Gastrocnemius medialis (tissue), 4 donors: Measurements from ENCODE around the gene FOXE1.
A peak's percentile ranks its signal among the peaks of the same experiment; 100 is the strongest.

ENCODE experiments used
- POLR2A ChIP-seq, 2 donors: fragments of 450-650 bp; IDR thresholded peaks; one replicate each; pipeline ENCODE4 v1.6.1; 2017; ENCODE audit warnings: antibody characterized with exemption in 2 of 2, mild to moderate bottlenecking in 2 of 2, moderate library complexity in 2 of 2
- TF ChIP-seq, protein P1 (sequence below), 5 experiments: fragments of 450-650 bp in 3 of 5; fragments of 200-600 bp in 2 of 5; sonication (generic) in 2 of 5; IDR thresholded peaks in 4 of 5; conservative IDR thresholded peaks in 1 of 5; 1 replicate in 4 of 5; 2 replicates in 1 of 5; pipeline ENCODE4 v1.5.1; 2016 to 2019; ENCODE audit warnings: antibody characterized with exemption in 5 of 5, mild to moderate bottlenecking in 3 of 5, moderate library complexity in 3 of 5

DNA sequence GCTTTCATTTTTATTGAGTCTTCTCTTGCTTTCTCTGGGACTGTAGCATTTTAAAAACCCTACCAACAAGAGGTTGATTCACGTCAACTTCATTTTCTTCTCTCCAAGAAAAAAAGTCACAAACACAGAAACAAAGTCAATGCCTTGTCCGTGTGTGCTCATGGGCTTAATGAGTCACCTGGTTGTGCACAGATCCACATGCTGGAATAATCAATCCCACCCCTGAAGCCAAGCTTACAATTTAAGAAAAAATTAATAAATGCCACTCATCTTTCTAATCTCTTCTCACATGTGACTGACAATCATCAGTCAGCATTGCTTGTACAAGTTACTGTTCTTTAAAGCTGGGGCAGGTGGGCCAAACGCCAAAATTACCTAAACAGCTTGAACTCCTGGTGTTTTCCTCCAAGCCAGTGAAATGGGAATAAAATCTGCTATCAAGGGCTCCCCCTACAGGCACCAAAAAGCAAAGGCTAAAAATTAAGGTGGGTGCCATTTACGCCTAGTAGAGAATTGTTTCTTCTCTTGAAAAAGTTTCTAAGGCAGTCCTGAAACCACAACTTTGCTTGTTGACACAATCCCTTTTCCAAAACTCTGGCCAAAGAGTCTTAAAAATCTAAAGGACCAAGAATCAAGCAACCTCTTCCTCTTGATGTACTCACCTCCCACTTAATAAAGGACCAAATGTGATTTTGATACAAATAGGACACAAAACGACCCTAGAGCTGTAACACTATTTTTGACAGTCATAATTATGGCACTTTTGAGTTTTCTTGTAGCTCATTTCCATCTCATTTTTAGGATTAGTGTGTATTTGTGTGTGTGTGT is 47.9 kb downstream of the FOXE1 start:
- TF ChIP-seq POLR2A (IDR thresholded peaks at IDR 0.05): no peak
- TF ChIP-seq, protein P1, sequence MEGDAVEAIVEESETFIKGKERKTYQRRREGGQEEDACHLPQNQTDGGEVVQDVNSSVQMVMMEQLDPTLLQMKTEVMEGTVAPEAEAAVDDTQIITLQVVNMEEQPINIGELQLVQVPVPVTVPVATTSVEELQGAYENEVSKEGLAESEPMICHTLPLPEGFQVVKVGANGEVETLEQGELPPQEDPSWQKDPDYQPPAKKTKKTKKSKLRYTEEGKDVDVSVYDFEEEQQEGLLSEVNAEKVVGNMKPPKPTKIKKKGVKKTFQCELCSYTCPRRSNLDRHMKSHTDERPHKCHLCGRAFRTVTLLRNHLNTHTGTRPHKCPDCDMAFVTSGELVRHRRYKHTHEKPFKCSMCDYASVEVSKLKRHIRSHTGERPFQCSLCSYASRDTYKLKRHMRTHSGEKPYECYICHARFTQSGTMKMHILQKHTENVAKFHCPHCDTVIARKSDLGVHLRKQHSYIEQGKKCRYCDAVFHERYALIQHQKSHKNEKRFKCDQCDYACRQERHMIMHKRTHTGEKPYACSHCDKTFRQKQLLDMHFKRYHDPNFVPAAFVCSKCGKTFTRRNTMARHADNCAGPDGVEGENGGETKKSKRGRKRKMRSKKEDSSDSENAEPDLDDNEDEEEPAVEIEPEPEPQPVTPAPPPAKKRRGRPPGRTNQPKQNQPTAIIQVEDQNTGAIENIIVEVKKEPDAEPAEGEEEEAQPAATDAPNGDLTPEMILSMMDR (IDR thresholded peaks at IDR 0.05 in 4 of 5, conservative IDR thresholded peaks at IDR 0.05 in 1 of 5): peak; percentile 34 to 69 (median 57)
